ENCODE results near the gene MACROD2. TPM values are rescaled to one million over a fixed set of nuclear protein-coding genes. Genes with fewer than 3 reads are reported as not detected.

The MACROD2 gene
- 3.5 TPM for total RNA-seq

- intact Hi-C loops (cut with DNase I) = no loop called here
- Histone ChIP-seq H3K4me1 (no peaks in the 10 kb centered on the region), H3K36me3 (no peaks in the 10 kb centered on the region), H3K27ac (no peak within 1 kb of the TSS), H3K27me3 (no peaks in the 10 kb centered on the region), H3K9me3 (peaks cover 4 to 21% of the 10 kb centered on the region in 2 donors), H3K4me3 (peak within 1 kb of the TSS; percentile 78 to 85)
- peak; percentile 49 to 92 for DNase-seq (ENCODE audit: low spot score in 2 of 2)
- TF ChIP-seq CTCF (IDR thresholded peaks at IDR 0.05) = no peak
Observed at GRCh38 chr20:13995086-13995665, at the start of gene MACROD2. Gene MACROD2, plus strand, starts transcription at chr20:13995516.

DNA sequence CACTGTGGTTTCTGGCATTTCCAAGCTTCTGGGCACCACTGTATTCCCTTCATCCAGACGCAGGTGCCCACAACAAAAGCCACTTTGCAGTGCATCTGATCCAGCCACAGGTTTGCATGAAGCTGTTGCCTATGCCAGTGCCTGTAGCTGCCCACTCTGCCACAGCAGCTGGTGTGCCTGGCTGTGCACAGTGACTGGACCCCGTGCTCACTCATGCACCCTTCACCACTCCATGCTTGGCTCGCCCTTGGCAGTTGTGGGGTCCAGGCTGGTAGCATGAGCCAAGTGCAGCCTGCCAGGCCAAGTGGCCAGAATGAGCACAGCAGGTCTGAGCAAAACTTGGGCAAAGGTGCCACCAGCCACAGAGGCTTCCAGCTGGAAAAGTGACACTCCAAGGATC lies 47.6 kb upstream of the MACROD2 start:
- no peak for DNase-seq (ENCODE audit: low spot score in 2 of 2)
- H3K36me3 ChIP-seq = no peaks in the 10 kb centered on the region

GRCh38 chr20:13953227-13953626 lies 42.1 kb upstream of the MACROD2 start:
- Histone ChIP-seq H3K27me3 (no peaks in the 10 kb centered on the region), H3K27ac (no peak overlapping the region), H3K4me1 (no peaks in the 10 kb centered on the region), H3K9me3 (no peaks in the 10 kb centered on the region), H3K36me3 (no peaks in the 10 kb centered on the region), H3K4me3 (no peak overlapping the region)
- no peak for DNase-seq (ENCODE audit: low spot score in 2 of 2)
- intact Hi-C loops (cut with DNase I) = no loop called here
- no peak for TF ChIP-seq CTCF (IDR thresholded peaks at IDR 0.05)

More for the DNA sequence above, 47.6 kb upstream of the MACROD2 start:
- no peak overlapping the region for H3K4me3 ChIP-seq
- H3K27me3 ChIP-seq = no peaks in the 10 kb centered on the region
- intact Hi-C loops (cut with DNase I) = no loop called here
- H3K9me3 ChIP-seq = no peaks in the 10 kb centered on the region
- no peak overlapping the region for H3K27ac ChIP-seq
- no peak for TF ChIP-seq CTCF (IDR thresholded peaks at IDR 0.05)
- H3K4me1 ChIP-seq = no peaks in the 10 kb centered on the region

DNA sequence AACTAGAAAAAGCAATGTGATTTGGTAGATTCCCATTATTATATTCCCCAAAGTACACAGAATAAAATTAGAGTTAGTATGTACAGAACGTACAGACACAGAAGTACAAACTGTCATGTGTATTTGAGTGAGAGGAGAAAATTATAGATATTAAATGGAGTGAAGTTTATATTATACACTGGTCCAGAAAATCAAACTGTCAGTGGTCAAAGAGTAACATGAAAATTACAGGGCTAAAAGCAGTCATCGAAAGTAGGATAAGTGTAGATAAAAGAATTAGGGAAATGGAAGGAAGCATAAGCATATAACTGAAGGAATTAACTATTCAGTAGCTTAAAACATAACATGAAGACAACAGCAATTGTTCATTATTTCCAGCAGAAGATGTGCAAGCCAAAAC lies 35.2 kb upstream of the MACROD2 start:
- no peak overlapping the region for H3K27ac ChIP-seq
- no peak for TF ChIP-seq CTCF (IDR thresholded peaks at IDR 0.05)
- no peak for DNase-seq (ENCODE audit: low spot score in 2 of 2)
- intact Hi-C loops (cut with DNase I) = no loop called here
- H3K4me1 ChIP-seq = no peaks in the 10 kb centered on the region
- H3K4me3 ChIP-seq = no peak overlapping the region
- no peaks in the 10 kb centered on the region for H3K36me3 ChIP-seq
- H3K27me3 ChIP-seq = no peaks in the 10 kb centered on the region
- no peaks in the 10 kb centered on the region for H3K9me3 ChIP-seq

GRCh38 chr20:13960525-13960924 lies 34.8 kb upstream of the MACROD2 start:
- no peaks in the 10 kb centered on the region for H3K4me1 ChIP-seq
- no peaks in the 10 kb centered on the region for H3K9me3 ChIP-seq
- no peaks in the 10 kb centered on the region for H3K27me3 ChIP-seq
- no peak overlapping the region for H3K4me3 ChIP-seq
- no peaks in the 10 kb centered on the region for H3K36me3 ChIP-seq
- no peak for TF ChIP-seq CTCF (IDR thresholded peaks at IDR 0.05)
- no peak for DNase-seq (ENCODE audit: low spot score in 2 of 2)
- no peak overlapping the region for H3K27ac ChIP-seq
- intact Hi-C loops (cut with DNase I) = no loop called here

DNA sequence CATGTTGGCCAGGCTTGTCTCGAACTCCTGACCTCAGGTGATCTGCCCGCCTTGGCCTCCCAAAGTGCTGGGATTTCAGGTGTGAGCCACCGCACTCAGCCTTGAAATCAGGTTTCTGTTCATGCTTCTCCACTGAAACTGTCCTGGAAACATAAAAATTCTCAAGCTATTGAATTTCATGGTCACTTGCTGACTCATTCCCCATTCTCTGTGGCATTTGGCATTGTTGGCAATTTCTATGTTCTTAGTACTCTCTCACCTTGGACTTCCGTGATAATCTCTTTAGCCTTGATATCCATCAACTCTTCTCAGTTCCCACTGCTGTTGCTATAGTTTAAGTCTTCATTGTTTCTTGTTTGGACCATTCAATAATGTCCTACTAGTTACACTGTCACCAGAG lies 11.1 kb upstream of the MACROD2 start:
- no peak for TF ChIP-seq CTCF (IDR thresholded peaks at IDR 0.05)
- H3K36me3 ChIP-seq = no peaks in the 10 kb centered on the region
- H3K9me3 ChIP-seq = no peaks in the 10 kb centered on the region
- DNase-seq (ENCODE audit: low spot score in 2 of 2) = no peak
- no peaks in the 10 kb centered on the region for H3K27me3 ChIP-seq
- no peak overlapping the region for H3K27ac ChIP-seq
- H3K4me3 ChIP-seq = no peak overlapping the region
- H3K4me1 ChIP-seq = no peaks in the 10 kb centered on the region
- intact Hi-C loops (cut with DNase I) = no loop called here
